ES-I3 (cell line): ENCODE results near the gene ATAD2B.

Experiments used
- H3K36me3 ChIP-seq: 2 replicates; pipeline ENCODE4 v1.6.1; 2013; ENCODE audit warnings: mild to moderate bottlenecking, low read length, control low read depth, moderate library complexity; ENCODE audit not compliant: insufficient read depth
- H3K4me1 ChIP-seq: 2 replicates; pipeline ENCODE4 v1.6.1; 2013; ENCODE audit warnings: mild to moderate bottlenecking, control low read depth, low read length; ENCODE audit not compliant: insufficient read depth
- H3K9ac ChIP-seq: 2 replicates; pipeline ENCODE4 v1.6.1; 2013; ENCODE audit warnings: low read depth, mild to moderate bottlenecking, low read length, moderate library complexity
- H3K9me3 ChIP-seq: 2 replicates; pipeline ENCODE4 v1.6.1; 2013; ENCODE audit warnings: mild to moderate bottlenecking, low read length, moderate library complexity; ENCODE audit not compliant: control insufficient read depth, insufficient read depth

The ATAD2B gene

GRCh38 chr2:23926290-23926749 is 603 bp downstream of the ATAD2B start:
- H3K36me3 ChIP-seq, result no peaks in the 10 kb centered on the region
- peak overlapping the region; percentile 95 for H3K9ac ChIP-seq
- no peaks in the 10 kb centered on the region for H3K9me3 ChIP-seq
- H3K4me1 ChIP-seq, result 0 out of 2 replicates have a peak, but pooled peaks cover 8% of the 10 kb centered on the region

GRCh38 chr2:23925702-23926289 is 1.1 kb downstream of the ATAD2B start:
- Histone ChIP-seq H3K9me3 (no peaks in the 10 kb centered on the region), H3K36me3 (no peaks in the 10 kb centered on the region), H3K9ac (peak overlapping the region; percentile 95), H3K4me1 (0 out of 2 replicates have a peak, but pooled peaks cover 8% of the 10 kb centered on the region)

- Histone ChIP-seq H3K9me3 (no peaks in the 10 kb centered on the region), H3K9ac (peak overlapping the region; percentile 95; the same call in 1 of the 2 replicates), H3K36me3 (no peaks in the 10 kb centered on the region), H3K4me1 (0 out of 2 replicates have a peak, but pooled peaks cover 8% of the 10 kb centered on the region)
Measured at GRCh38 chr2:23924589-23925359, 2.1 kb downstream of the ATAD2B start.

GRCh38 chr2:23918837-23919489 is 8.0 kb downstream of the ATAD2B start:
- Histone ChIP-seq H3K9me3 (no peaks in the 10 kb centered on the region), H3K9ac (no peak overlapping the region), H3K36me3 (no peaks in the 10 kb centered on the region), H3K4me1 (peaks cover 11% of the 10 kb centered on the region)

GRCh38 chr2:23916727-23917405 is 10.1 kb downstream of the ATAD2B start:
- Histone ChIP-seq H3K9ac (no peak overlapping the region), H3K4me1 (peaks cover 11% of the 10 kb centered on the region), H3K9me3 (no peaks in the 10 kb centered on the region), H3K36me3 (no peaks in the 10 kb centered on the region)

GRCh38 chr2:23915327-23915726 is 11.6 kb downstream of the ATAD2B start:
- H3K9ac ChIP-seq, result no peak overlapping the region
- H3K36me3 ChIP-seq, result no peaks in the 10 kb centered on the region
- H3K9me3 ChIP-seq, result no peaks in the 10 kb centered on the region
- H3K4me1 ChIP-seq, result peaks cover 11% of the 10 kb centered on the region

- Histone ChIP-seq H3K9ac (no peak overlapping the region), H3K36me3 (no peaks in the 10 kb centered on the region), H3K4me1 (peaks cover 8% of the 10 kb centered on the region), H3K9me3 (no peaks in the 10 kb centered on the region)
Measured at GRCh38 chr2:23912054-23912453, 14.9 kb downstream of the ATAD2B start.

GRCh38 chr2:23905155-23905554 is 21.8 kb downstream of the ATAD2B start:
- no peaks in the 10 kb centered on the region for H3K9me3 ChIP-seq
- no peak overlapping the region for H3K9ac ChIP-seq
- no peaks in the 10 kb centered on the region for H3K4me1 ChIP-seq
- no peaks in the 10 kb centered on the region for H3K36me3 ChIP-seq

- H3K4me1 ChIP-seq, result no peaks in the 10 kb centered on the region
- no peak overlapping the region for H3K9ac ChIP-seq
- no peaks in the 10 kb centered on the region for H3K9me3 ChIP-seq
- no peaks in the 10 kb centered on the region for H3K36me3 ChIP-seq
Measured at GRCh38 chr2:23904692-23905091, 22.2 kb downstream of the ATAD2B start.

- H3K9me3 ChIP-seq, result no peaks in the 10 kb centered on the region
- no peaks in the 10 kb centered on the region for H3K4me1 ChIP-seq
- H3K9ac ChIP-seq, result no peak overlapping the region
- no peaks in the 10 kb centered on the region for H3K36me3 ChIP-seq
Measured at GRCh38 chr2:23904215-23904614, 22.7 kb downstream of the ATAD2B start.

GRCh38 chr2:23903034-23903433 is 23.9 kb downstream of the ATAD2B start:
- H3K9me3 ChIP-seq, result peaks cover under 1% of the 10 kb centered on the region; the same call in 1 of the 2 replicates
- no peaks in the 10 kb centered on the region for H3K4me1 ChIP-seq
- no peaks in the 10 kb centered on the region for H3K36me3 ChIP-seq
- no peak overlapping the region for H3K9ac ChIP-seq

GRCh38 chr2:23901966-23902846 is 24.7 kb downstream of the ATAD2B start:
- H3K9ac ChIP-seq, result no peak overlapping the region
- no peaks in the 10 kb centered on the region for H3K36me3 ChIP-seq
- H3K4me1 ChIP-seq, result no peaks in the 10 kb centered on the region
- H3K9me3 ChIP-seq, result peaks cover 3% of the 10 kb centered on the region; the same call in 1 of the 2 replicates

GRCh38 chr2:23900541-23901322 is 26.2 kb downstream of the ATAD2B start:
- Histone ChIP-seq H3K9me3 (peaks cover 3% of the 10 kb centered on the region; the same call in 1 of the 2 replicates), H3K9ac (no peak overlapping the region), H3K4me1 (no peaks in the 10 kb centered on the region), H3K36me3 (no peaks in the 10 kb centered on the region)
